AG10803 (cell line): ENCODE measurements around the gene WNT9A.

Experiments
- DNase-seq: peaks from one replicate; pipeline ENCODE4 v3.0.0; 2010; ENCODE audit warnings: low read depth
- H3K4me3 ChIP-seq: 2 replicates; pipeline ENCODE4 v1.5.1; 2011; ENCODE audit warnings: mild to moderate bottlenecking, low read length, control low read depth
- TF ChIP-seq, protein P1 (sequence below): conservative IDR thresholded peaks from 2 replicates; pipeline ENCODE4 v1.5.1; 2011; ENCODE audit warnings: mild to moderate bottlenecking, low read length, control low read depth, inconsistent platforms

Gene WNT9A

GRCh38 chr1:227925582-227926198 lies 22.0 kb downstream of the WNT9A start:
- no peak for DNase-seq
- TF ChIP-seq, protein P1, sequence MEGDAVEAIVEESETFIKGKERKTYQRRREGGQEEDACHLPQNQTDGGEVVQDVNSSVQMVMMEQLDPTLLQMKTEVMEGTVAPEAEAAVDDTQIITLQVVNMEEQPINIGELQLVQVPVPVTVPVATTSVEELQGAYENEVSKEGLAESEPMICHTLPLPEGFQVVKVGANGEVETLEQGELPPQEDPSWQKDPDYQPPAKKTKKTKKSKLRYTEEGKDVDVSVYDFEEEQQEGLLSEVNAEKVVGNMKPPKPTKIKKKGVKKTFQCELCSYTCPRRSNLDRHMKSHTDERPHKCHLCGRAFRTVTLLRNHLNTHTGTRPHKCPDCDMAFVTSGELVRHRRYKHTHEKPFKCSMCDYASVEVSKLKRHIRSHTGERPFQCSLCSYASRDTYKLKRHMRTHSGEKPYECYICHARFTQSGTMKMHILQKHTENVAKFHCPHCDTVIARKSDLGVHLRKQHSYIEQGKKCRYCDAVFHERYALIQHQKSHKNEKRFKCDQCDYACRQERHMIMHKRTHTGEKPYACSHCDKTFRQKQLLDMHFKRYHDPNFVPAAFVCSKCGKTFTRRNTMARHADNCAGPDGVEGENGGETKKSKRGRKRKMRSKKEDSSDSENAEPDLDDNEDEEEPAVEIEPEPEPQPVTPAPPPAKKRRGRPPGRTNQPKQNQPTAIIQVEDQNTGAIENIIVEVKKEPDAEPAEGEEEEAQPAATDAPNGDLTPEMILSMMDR = no peak
- H3K4me3 ChIP-seq = no peak overlapping the region

GRCh38 chr1:227924833-227925574 lies 22.7 kb downstream of the WNT9A start:
- H3K4me3 ChIP-seq = no peak overlapping the region
- TF ChIP-seq, protein P1 = no peak
- no peak for DNase-seq

DNA sequence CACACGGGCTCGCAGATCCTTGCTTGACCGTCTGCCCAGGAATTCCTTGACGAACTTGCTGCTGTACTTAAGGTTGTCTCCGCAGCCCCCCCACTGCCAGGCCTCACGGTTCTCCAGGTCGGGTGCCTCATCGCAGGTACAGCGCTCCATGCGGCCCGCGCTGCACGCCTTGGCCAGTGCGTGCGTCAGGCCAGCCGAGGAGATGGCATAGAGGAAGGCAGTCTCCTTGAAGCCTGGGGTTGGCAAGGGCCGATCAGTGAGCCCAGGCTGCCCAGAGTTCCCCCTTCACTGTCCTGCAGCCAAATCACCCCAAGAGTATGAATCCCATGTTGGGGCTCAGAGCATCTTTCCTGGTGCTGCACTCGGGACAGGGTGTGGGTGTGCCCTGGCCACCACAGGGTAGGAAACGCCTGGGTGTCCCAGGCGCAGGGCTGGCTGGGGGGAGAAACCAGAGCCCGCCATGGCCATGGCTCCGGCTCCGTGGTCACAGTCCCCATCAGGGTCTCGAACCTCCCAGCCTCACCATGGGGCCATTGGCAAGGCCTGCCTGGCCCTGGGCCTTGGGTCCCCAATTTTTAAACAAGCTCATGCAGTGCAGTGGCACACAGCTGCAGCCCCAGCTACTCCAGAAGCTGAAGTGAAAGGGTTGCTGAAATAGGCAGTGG lies 23.4 kb downstream of the WNT9A start:
- no peak for DNase-seq
- TF ChIP-seq, protein P1 = no peak

GRCh38 chr1:227923353-227924167 lies 24.2 kb downstream of the WNT9A start:
- no peak for DNase-seq
- H3K4me3 ChIP-seq = no peak overlapping the region
- TF ChIP-seq, protein P1 = no peak

More for the DNA sequence above, 23.4 kb downstream of the WNT9A start:
- H3K4me3 ChIP-seq = no peak overlapping the region

- DNase-seq = no peak
- no peak overlapping the region for H3K4me3 ChIP-seq
- TF ChIP-seq, protein P1 = no peak
These were observed 25.0 kb downstream of the WNT9A start for GRCh38 chr1:227922501-227923352.

- no peak for DNase-seq
- TF ChIP-seq, protein P1 = no peak
These were observed 26.1 kb downstream of the WNT9A start for GRCh38 chr1:227921461-227922185.

More at GRCh38 chr1:227921461-227922185, 26.1 kb downstream of the WNT9A start:
- no peak overlapping the region for H3K4me3 ChIP-seq
